ENCODE data around the gene TLK1.

TLK1 gene

DNA sequence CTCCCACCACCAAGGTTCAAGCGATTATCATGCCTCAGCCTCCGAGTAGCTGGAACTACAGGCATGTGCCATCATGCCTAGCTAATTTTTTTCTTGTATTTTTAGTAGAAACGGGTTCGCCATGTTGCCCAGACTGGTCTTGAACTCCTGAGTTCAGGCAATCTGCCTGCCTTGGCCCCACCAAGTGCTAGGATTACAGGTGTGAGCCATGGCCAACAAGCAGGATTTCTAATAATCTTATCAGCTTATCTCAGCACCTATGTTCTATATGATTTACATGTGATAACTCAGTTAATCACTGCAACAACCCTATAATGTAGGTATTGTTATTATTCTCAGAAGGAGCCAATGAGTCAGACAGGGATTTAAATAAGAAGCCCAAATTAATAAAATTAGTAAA is 151.3 kb downstream of the TLK1 start:
- H3K27me3 ChIP-seq (ENCODE audit: insufficient read depth, poor library complexity, severe bottlenecking), result no peaks in the 10 kb centered on the region
- no peak overlapping the region for H3K4me3 ChIP-seq (replicated peaks; ENCODE audit: insufficient read depth, low read length)
- DNase-seq (ENCODE audit: low read depth in 1 of 2, low spot score in 1 of 2), result no peak
- H3K27ac ChIP-seq (replicated peaks), result no peak overlapping the region
- TF ChIP-seq, protein P1, sequence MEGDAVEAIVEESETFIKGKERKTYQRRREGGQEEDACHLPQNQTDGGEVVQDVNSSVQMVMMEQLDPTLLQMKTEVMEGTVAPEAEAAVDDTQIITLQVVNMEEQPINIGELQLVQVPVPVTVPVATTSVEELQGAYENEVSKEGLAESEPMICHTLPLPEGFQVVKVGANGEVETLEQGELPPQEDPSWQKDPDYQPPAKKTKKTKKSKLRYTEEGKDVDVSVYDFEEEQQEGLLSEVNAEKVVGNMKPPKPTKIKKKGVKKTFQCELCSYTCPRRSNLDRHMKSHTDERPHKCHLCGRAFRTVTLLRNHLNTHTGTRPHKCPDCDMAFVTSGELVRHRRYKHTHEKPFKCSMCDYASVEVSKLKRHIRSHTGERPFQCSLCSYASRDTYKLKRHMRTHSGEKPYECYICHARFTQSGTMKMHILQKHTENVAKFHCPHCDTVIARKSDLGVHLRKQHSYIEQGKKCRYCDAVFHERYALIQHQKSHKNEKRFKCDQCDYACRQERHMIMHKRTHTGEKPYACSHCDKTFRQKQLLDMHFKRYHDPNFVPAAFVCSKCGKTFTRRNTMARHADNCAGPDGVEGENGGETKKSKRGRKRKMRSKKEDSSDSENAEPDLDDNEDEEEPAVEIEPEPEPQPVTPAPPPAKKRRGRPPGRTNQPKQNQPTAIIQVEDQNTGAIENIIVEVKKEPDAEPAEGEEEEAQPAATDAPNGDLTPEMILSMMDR (IDR thresholded peaks at IDR 0.05; ENCODE audit: insufficient read depth, low read length), result no peak
- TF ChIP-seq SPI1 (IDR thresholded peaks at IDR 0.05; ENCODE audit: borderline replicate concordance, low read depth), result no peak
- TF ChIP-seq POLR2AphosphoS5 (IDR thresholded peaks at IDR 0.05; ENCODE audit: low read depth), result no peak
- no peak for TF ChIP-seq GABPA (IDR thresholded peaks at IDR 0.05; ENCODE audit: low read depth)

DNA sequence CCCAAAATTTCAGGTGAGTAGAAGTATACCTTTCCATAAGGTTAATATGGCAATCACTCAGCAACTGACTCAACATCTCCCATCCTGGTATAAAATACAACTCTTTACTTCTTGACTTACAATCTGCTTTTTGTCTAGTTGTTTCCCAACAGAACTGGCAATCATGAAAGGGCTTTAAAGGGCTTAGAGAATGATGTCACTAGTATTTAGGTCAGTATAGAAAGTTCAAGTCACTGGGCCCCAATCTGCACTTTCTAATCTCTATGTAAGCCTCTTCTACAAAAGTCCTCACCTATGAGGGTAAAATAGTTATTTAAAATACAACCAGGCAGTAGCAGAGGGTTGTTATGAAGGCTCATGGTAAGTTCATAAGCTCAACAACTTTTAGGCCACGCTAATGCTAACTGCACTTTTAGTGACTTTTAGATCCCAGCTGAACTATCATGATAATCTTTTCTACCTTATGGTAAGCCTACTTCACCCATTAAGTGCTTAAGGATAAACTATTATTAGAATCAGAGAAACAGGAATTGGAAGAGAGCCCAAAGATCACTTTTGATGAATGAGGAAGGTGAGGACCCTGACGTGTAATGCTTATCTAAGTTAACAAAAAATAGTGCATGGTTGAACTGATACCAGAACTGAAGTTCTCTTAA is 152.0 kb downstream of the TLK1 start:
- TF ChIP-seq GABPA (IDR thresholded peaks at IDR 0.05; ENCODE audit: low read depth), result no peak
- TF ChIP-seq, protein P2, sequence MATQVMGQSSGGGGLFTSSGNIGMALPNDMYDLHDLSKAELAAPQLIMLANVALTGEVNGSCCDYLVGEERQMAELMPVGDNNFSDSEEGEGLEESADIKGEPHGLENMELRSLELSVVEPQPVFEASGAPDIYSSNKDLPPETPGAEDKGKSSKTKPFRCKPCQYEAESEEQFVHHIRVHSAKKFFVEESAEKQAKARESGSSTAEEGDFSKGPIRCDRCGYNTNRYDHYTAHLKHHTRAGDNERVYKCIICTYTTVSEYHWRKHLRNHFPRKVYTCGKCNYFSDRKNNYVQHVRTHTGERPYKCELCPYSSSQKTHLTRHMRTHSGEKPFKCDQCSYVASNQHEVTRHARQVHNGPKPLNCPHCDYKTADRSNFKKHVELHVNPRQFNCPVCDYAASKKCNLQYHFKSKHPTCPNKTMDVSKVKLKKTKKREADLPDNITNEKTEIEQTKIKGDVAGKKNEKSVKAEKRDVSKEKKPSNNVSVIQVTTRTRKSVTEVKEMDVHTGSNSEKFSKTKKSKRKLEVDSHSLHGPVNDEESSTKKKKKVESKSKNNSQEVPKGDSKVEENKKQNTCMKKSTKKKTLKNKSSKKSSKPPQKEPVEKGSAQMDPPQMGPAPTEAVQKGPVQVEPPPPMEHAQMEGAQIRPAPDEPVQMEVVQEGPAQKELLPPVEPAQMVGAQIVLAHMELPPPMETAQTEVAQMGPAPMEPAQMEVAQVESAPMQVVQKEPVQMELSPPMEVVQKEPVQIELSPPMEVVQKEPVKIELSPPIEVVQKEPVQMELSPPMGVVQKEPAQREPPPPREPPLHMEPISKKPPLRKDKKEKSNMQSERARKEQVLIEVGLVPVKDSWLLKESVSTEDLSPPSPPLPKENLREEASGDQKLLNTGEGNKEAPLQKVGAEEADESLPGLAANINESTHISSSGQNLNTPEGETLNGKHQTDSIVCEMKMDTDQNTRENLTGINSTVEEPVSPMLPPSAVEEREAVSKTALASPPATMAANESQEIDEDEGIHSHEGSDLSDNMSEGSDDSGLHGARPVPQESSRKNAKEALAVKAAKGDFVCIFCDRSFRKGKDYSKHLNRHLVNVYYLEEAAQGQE (IDR thresholded peaks at IDR 0.05; ENCODE audit: insufficient replicate concordance, low read depth), result no peak
- no peak for TF ChIP-seq POLR2AphosphoS5 (IDR thresholded peaks at IDR 0.05; ENCODE audit: low read depth)
- no peak for TF ChIP-seq SPI1 (IDR thresholded peaks at IDR 0.05; ENCODE audit: borderline replicate concordance, low read depth)
- TF ChIP-seq, protein P1 (IDR thresholded peaks at IDR 0.05; ENCODE audit: insufficient read depth, low read length), result no peak

DNA sequence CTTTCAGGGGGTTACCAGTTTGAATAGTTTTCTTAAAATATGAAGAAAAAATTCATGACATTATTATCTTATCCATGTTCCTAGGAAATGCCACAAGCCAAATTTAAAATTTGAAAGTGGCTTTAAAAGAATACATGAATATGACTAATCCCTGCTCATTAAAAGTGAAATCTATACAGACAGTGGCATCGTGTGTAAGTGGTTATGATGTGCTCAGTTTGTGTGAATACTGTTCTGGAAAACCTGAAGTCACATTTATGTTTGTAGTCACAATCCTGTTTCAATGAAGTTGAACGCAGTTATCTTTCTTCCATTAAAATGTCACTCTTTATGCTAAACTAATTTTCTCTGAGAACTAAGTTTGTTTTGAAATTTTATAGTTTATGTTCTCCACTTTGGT is 155.9 kb downstream of the TLK1 start:
- TF ChIP-seq, protein P1 (IDR thresholded peaks at IDR 0.05; ENCODE audit: insufficient read depth, low read length), result no peak
- TF ChIP-seq, protein P2 (IDR thresholded peaks at IDR 0.05; ENCODE audit: insufficient replicate concordance, low read depth), result no peak
- TF ChIP-seq POLR2AphosphoS5 (IDR thresholded peaks at IDR 0.05; ENCODE audit: low read depth), result no peak
- no peak for TF ChIP-seq SPI1 (IDR thresholded peaks at IDR 0.05; ENCODE audit: borderline replicate concordance, low read depth)
- no peak for TF ChIP-seq GABPA (IDR thresholded peaks at IDR 0.05; ENCODE audit: low read depth)
- no peak for DNase-seq (ENCODE audit: low read depth in 1 of 2, low spot score in 1 of 2)
- H3K27me3 ChIP-seq (ENCODE audit: insufficient read depth, poor library complexity, severe bottlenecking), result no peaks in the 10 kb centered on the region
- no peak overlapping the region for H3K4me3 ChIP-seq (replicated peaks; ENCODE audit: insufficient read depth, low read length)
- no peak overlapping the region for H3K27ac ChIP-seq (replicated peaks)

More for the DNA sequence above, 152.0 kb downstream of the TLK1 start:
- Histone ChIP-seq H3K27ac (replicated peaks) (no peak overlapping the region), H3K27me3 (ENCODE audit: insufficient read depth, poor library complexity, severe bottlenecking) (no peaks in the 10 kb centered on the region), H3K4me3 (replicated peaks; ENCODE audit: insufficient read depth, low read length) (no peak overlapping the region)
- DNase-seq (ENCODE audit: low read depth in 1 of 2, low spot score in 1 of 2), result no peak

DNA sequence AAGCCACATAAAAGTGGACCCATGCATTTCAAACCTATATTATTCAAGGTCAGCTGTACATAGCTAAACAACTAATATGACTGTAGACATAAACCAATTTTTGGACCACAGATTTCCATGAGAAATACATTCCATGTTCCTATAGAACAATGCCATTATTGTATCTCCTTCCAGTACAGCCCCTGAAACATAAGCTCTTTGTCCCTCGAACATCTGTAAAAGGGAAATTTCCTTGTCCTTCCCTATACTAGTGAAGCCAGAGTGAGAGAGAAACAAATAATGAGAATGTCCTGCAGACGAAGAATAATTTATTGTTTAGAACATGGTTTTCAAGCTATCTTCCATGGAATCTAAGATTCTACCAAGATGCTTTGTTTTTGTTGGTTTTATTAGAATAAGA is 156.3 kb downstream of the TLK1 start:
- no peaks in the 10 kb centered on the region for H3K27me3 ChIP-seq (ENCODE audit: insufficient read depth, poor library complexity, severe bottlenecking)
- no peak overlapping the region for H3K27ac ChIP-seq (replicated peaks)
- no peak for DNase-seq (ENCODE audit: low read depth in 1 of 2, low spot score in 1 of 2)
- H3K4me3 ChIP-seq (replicated peaks; ENCODE audit: insufficient read depth, low read length), result no peak overlapping the region
- TF ChIP-seq GABPA (IDR thresholded peaks at IDR 0.05; ENCODE audit: low read depth) (no peak), POLR2AphosphoS5 (IDR thresholded peaks at IDR 0.05; ENCODE audit: low read depth) (no peak), SPI1 (IDR thresholded peaks at IDR 0.05; ENCODE audit: borderline replicate concordance, low read depth) (no peak)
- TF ChIP-seq, protein P2 (IDR thresholded peaks at IDR 0.05; ENCODE audit: insufficient replicate concordance, low read depth), result no peak
- TF ChIP-seq, protein P1 (IDR thresholded peaks at IDR 0.05; ENCODE audit: insufficient read depth, low read length), result no peak

Data from HL-60 (cell line).